Inferior parietal cortex (tissue), 1 donor: ENCODE data around the gene DPM2.
A peak's percentile ranks its signal among the peaks of the same experiment; 100 is the strongest.

Source experiments
- DNase-seq: peaks from one replicate; pipeline ENCODE4 v3.0.0-alpha.2; 2016; ENCODE audit errors: extremely low spot score

The DPM2 gene

GRCh38 chr9:127899128-127899943 lies 38.3 kb downstream of the DPM2 start, which contains the start of gene ST6GALNAC6:
TSS of gene ST6GALNAC6 (minus strand) at chr9:127899603. CDS start at chr9:127897981, 1,622 bp downstream.
- DNase-seq: peak; percentile 75

GRCh38 chr9:127898433-127899127 lies 39.1 kb downstream of the DPM2 start:
- no peak for DNase-seq

GRCh38 chr9:127897193-127897692 lies 40.4 kb downstream of the DPM2 start:
- no peak for DNase-seq

GRCh38 chr9:127896395-127897192 lies 41.1 kb downstream of the DPM2 start:
- DNase-seq: no peak

- DNase-seq: no peak
Measured at GRCh38 chr9:127895811-127896210, 41.8 kb downstream of the DPM2 start.

- DNase-seq: no peak
Measured at GRCh38 chr9:127893392-127893791, 44.3 kb downstream of the DPM2 start.

- DNase-seq: no peak
Measured at GRCh38 chr9:127892831-127893230, 44.8 kb downstream of the DPM2 start.

- no peak for DNase-seq
Measured at GRCh38 chr9:127890053-127890452, 47.6 kb downstream of the DPM2 start.

- DNase-seq: no peak
Measured at GRCh38 chr9:127887792-127888191, 49.9 kb downstream of the DPM2 start.

- no peak for DNase-seq
Measured at GRCh38 chr9:127886401-127886972, 51.2 kb downstream of the DPM2 start.

- DNase-seq: no peak
Measured at GRCh38 chr9:127885508-127886281, 52.0 kb downstream of the DPM2 start.
